ENCODE data around the gene MCEMP1.

Gene MCEMP1

DNA sequence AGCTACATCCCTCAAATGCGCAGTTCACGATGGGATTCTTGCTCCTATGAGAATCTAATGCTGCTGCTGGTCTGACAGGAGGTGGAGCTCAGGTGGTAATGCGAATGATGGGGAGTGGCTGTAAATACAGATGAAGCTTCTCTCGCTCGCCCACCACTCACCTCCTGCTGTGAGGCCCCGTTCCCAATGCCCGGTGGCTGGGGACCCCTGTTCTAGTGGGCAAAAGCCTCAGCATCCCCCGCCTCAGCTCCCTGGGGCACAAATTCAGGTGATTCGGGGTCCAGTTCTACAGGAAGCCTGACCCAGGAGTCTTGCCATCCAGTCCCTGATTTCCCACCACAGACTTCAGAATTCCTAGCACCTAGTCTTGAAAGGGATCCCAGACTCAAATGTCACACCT, 4.4 kb upstream of the MCEMP1 start:
- DNase-seq, result no peak

DNA sequence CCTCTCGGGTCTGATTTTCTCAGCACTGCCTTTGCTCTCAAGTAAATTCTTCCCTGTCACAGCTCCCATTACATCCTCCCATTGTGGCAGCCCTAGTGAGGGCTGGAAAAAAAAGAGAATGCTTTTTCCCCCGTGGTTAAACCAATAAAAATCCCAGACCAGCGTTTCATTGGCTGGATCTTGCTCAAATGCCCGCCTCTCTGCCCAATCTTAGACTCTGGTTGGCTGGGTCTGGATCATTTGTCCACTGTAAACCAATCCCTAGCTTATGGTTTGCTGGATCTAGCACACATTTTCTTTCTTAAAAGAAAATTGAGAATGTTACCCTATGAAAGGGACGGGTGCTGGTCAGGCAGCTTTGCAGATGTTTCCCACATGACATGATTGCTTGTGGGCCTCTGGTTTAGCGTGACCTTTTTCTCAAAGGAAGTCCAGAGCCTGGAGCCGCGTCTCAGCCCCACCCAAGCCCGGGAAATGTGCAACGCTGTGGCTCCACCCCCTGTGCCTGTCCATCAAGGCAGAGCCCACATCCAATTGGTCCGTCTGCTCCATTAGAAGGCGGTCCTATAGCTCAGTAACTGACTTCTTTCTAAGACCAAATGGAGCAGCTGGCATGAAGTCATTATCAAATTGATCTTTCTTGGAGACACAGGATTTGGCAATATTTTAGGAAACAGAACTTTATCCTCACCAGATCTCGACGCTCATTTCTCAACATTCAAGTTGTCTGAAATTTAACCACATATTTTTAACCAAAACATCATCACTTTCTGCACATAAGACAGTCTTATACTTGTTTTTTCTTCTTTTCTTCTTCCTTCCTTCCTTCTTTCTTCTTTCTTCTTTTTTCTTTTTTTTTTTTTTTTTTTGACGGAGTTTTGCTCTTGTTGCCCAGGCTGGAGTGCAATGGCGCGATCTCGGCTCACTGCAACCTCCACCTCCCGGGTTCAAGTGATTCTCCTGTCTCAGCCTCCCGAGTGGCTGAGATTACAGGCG, 2.6 kb upstream of the MCEMP1 start:
- peak; percentile 95 to 98 for DNase-seq

DNA sequence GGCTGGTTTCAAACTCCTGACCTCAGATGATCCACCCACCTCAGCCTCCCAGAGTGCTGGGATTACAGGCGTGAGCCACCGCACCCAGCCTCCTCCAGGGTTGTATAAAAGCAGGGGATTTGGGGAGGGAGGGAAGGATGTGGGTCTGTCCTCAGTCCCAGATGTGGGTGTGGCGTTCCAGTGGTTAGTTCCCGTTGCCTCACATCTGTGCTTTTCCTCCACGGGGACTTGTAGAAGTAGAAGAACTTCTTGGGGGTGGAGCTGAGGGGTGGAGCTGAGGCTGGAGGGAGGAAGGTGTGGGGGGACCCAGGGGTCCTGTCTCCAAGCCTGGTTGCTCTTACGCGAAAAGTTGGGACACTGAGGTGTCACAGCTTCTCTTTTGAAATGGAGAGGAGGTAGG, 514 bp upstream of the MCEMP1 start:
- peak; percentile 77 to 87 for DNase-seq

DNA sequence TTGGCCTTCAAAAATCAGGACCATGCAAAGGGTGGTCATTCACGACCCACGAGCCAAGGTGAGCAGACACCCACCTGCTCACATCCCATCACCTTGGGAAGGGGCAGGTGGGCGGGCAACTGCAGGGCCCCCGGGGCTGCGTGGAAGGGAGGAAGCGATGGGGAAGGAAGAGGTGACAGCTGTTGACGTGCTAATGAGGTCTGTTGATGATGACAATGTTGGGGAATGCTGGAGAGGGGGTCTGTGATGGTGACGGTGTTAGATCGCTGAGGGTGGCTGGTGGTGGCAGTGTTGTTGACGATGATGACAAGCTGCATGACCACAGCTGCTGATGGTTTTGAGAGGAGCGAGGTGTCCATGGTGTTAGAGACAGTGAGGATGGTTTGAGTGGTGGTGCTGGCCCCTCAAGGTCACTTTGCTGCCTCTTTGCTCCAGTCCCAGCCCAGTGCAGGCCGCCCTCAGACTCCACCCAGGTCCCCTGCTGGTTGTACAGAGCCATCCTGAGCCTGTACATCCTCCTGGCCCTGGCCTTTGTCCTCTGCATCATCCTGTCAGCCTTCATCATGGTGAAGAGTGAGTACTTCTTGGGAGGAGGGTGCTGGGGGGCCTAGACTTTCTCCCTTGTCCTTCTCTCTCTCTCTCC, 900 bp downstream of the MCEMP1 start:
- no peak for DNase-seq

DNA sequence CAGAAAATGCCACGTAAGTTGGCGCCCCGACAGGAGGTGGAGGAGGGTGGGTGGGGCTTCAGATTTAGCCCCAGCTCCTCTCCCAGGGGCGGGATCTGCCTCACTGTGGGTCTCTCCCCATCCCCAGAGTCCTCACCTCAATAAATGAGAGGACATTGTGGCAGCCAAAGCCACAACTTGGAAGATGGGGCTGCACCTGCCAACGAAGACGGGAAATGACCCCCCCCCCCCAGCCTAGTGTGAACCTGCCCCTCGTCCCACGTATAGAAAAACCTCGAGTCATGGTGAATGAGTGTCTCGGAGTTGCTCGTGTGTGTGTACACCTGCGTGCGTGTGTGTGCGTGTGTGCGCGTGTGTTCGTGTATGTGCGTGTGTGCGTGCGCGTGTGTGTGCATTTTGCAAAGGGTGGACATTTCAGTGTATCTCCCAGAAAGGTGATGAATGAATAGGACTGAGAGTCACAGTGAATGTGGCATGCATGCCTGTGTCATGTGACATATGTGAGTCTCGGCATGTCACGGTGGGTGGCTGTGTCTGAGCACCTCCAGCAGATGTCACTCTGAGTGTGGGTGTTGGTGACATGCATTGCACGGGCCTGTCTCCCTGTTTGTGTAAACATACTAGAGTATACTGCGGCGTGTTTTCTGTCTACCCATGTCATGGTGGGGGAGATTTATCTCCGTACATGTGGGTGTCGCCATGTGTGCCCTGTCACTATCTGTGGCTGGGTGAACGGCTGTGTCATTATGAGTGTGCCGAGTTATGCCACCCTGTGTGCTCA, 2.3 kb downstream of the MCEMP1 start:
- peak in 1 of 2 donors; percentile 40 for DNase-seq

GRCh38 chr19:7679771-7680605, 3.1 kb downstream of the MCEMP1 start:
- DNase-seq, result no peak

GRCh38 chr19:7680606-7681339, 3.9 kb downstream of the MCEMP1 start, which contains the start of gene TRAPPC5:
TRAPPC5 (plus strand) TSS chr19:7680833; CDS start chr19:7682254, 1,421 bp downstream.
- DNase-seq, result peak; percentile 73 to 92

DNA sequence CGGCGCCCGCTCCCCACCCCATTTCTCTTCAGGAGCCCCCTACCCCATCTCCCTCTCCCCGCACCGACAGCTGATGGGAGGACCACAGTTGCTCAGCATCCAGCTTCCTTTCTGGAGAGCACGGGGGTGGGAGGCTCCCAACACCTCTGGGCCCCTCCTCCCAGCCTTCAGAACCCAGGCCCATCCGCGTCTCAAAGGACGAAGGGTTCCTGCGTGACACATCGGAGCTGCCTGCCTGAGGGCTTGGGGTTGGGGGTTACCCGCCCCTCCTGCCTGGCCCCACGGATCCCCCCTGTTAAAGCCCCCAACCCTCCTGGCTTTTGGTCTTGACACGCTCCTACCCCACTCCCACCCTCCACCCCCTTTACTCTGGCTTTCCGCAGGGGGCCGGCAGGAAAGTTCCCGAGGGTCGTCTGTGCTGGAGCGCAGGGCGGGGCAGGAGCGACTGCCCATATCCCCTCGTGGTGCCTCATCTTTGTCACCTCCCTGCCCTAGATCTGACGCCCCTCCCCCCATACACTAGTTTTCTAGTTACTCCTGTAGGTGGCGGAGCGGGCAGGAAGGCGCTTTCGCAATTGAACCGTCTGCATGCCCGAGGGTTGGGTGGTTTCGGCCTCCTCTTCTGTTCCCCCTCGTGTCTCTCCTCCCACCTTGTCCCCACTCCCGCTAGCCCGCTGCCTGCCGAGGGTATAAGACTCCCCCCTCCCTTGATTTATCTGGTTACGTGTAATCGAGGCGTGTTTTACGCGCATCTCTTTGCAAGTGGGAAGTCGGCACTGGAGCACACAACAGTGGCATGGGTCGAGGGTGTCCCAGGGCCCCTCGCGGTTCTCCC, 4.7 kb downstream of the MCEMP1 start:
- peak; percentile 84 to 87 for DNase-seq

DNA sequence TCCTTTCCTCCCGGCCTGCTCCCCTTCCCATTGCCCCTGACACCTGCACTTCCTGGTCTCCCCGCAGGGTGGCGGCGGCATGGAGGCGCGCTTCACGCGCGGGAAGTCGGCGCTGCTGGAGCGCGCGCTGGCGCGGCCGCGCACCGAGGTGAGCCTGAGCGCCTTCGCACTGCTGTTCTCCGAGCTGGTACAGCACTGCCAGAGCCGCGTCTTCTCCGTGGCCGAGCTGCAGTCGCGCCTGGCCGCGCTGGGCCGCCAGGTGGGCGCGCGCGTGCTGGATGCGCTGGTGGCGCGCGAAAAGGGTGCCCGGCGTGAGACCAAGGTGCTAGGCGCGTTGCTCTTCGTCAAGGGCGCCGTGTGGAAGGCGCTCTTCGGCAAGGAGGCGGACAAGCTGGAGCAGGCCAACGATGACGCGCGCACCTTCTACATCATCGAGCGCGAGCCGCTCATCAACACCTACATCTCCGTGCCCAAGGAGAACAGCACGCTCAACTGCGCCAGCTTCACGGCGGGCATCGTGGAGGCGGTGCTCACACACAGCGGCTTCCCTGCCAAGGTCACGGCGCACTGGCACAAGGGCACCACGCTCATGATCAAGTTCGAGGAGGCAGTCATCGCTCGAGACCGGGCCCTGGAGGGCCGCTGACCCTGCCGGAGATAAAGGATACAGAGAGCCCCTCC, 5.4 kb downstream of the MCEMP1 start:
- DNase-seq, result no peak

DNA sequence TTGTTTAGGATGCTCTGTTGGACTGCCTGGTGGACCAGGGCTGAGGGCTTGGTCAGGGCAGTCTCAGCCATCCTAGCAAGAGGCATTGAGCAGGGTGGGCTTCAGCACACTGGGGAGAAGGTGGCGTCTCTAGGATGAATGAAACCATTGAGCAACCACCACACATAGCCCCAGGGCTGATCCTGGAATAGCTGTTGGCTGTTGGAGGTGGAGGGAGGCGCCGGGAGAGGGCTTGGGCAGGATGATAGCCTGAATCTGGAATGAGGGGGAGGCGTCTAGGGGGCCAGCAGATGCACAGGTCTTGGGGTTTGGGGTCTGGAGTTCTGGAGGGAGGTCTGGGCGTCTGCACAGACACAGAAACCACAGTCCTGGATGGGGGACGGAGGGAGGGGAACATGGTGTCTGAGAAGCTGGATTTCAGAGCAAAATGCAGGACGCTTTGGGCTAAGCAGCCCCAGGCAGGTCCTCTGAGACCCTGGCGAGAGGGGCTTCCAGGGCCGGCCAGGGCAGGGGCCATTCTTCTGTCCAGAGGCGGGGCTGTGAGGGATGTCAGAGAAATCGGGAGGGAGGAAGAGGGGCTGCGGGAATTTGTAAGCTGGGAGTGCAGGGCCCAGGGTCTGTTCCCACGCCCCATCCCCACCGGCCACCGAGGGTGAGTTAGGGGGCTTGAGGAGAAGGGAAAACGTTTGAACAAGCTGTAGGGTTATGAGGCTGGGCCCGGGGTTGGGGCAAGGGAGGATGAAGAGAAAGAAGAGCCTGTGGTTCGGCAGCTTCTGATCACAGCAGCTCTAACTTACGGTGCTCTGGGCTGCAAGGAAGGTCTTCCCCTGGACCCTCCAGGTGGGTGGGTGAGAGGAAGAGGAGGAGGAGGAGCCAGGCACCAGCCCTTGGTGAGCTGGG, 8.9 kb downstream of the MCEMP1 start:
- DNase-seq, result no peak

- no peak for DNase-seq
Observed at GRCh38 chr19:7687177-7687576, 10.3 kb downstream of the MCEMP1 start.

- DNase-seq, result no peak
Observed at GRCh38 chr19:7689165-7689564, 12.3 kb downstream of the MCEMP1 start.

DNA sequence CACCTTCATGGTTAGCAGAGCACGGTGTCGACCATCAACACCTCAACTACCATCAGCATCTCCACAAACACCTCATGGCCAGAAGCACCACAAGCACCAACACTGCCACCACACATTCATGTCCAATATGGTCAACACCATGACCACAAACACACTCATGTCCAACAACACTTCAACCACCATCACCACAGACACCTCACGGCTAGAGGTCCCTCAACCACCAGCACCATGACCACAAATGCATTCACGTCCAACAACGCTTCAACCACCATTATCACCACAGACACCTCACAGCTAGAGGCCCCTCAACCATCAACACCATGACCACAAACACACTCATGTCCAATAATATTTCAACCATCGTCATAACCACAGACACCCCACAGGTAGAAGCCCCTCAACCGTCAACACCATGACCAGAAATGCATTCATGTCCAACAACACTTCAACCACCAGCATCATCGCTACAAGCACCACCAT, 13.9 kb downstream of the MCEMP1 start:
- no peak for DNase-seq

GRCh38 chr19:7691497-7691896, 14.6 kb downstream of the MCEMP1 start:
- DNase-seq, result no peak

- no peak for DNase-seq
Observed at GRCh38 chr19:7692417-7693088, 15.7 kb downstream of the MCEMP1 start.

DNA sequence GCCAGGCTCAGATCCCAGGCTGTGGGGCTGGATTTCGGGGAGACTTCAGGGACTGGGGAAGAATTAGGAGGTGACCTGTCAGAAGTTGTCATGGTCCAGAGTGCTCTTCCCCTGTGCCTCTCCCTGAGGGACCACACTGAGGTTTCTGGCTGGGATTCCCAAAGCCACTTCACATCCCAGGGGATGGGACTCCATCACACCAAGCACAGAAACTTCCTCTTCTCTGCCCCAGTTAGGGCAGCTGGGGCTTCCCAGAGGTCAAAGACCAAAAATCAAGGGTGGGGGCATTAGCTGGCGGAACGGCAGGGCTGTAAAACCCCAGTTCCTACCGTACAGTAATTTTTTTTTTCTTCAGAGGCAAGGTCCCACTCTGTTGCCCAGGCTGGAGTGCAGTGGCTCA, 17.6 kb downstream of the MCEMP1 start:
- DNase-seq, result no peak

DNA sequence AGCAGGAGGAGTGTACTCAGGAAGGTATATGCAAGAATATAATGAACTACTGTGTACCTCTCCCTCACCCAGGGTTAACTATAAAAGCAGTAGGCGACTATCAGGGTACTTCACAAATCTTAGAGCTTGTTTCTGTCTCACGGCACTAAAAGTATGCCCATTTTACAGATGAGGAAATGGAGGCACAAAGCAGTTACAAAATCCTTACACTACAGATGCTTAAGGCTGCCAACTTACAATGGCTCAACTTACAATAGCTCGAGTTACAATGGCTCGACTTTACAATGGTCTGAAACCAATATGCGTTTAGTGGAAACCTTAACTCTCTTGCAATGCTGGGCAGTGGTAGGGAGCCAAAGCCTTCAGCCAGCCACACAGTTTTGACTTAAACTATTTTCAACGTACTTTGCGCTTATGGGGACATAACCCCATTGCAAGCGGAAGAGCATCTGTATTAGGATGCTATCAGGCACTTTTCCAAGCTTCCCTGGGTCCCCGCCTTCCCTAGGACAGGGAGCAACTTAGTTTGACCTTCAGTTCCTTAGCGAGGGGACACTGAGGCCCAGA, 20.9 kb downstream of the MCEMP1 start:
- no peak for DNase-seq

- DNase-seq, result no peak
Observed at GRCh38 chr19:7698583-7698982, 21.7 kb downstream of the MCEMP1 start.

All from inflammatory macrophage treated with lipopolysaccharide for 1 hour (primary cell).